NCI-H128 (cell line): Measurements from ENCODE around the gene LCAT.
"Not testable (repeated sequence)": the region's sequence is repeated elsewhere in the genome, so short reads cannot be mapped to it uniquely, and the experiment has no call there.

ENCODE experiments used
- DNase-seq: peaks from one replicate; lab custom pipeline; 2025; ENCODE audit not compliant: unreplicated experiment; lab: John Stamatoyannopoulos, UW

The LCAT gene

GRCh38 chr16:67950335-67950843, 6.5 kb upstream of the LCAT start:
- DNase-seq = no peak

GRCh38 chr16:67949645-67950044, 5.7 kb upstream of the LCAT start:
- no peak for DNase-seq

- no peak for DNase-seq
These were observed 4.1 kb upstream of the LCAT start for GRCh38 chr16:67948015-67948414.

- no peak for DNase-seq
These were observed 3.1 kb upstream of the LCAT start for GRCh38 chr16:67946966-67947558.

- no peak for DNase-seq
These were observed 2.2 kb upstream of the LCAT start for GRCh38 chr16:67946128-67946569.

GRCh38 chr16:67945392-67945933, 1.5 kb upstream of the LCAT start:
- DNase-seq = no peak

GRCh38 chr16:67944690-67945391, 921 bp upstream of the LCAT start:
- no peak for DNase-seq

GRCh38 chr16:67943256-67943618, 683 bp downstream of the LCAT start:
- no peak for DNase-seq

- DNase-seq = no peak
These were observed 1.2 kb downstream of the LCAT start for GRCh38 chr16:67942510-67943255.

GRCh38 chr16:67942200-67942509, 1.8 kb downstream of the LCAT start:
- DNase-seq = no peak

GRCh38 chr16:67941469-67942199, 2.3 kb downstream of the LCAT start:
- DNase-seq = no peak

- no peak for DNase-seq
These were observed 3.4 kb downstream of the LCAT start for GRCh38 chr16:67940446-67941089.

- DNase-seq = no peak
These were observed 4.1 kb downstream of the LCAT start for GRCh38 chr16:67939507-67940445.

GRCh38 chr16:67937713-67938112, 6.2 kb downstream of the LCAT start:
- DNase-seq = not testable (repeated sequence)

- DNase-seq = no peak
These were observed 6.9 kb downstream of the LCAT start for GRCh38 chr16:67936880-67937605.

GRCh38 chr16:67936124-67936879, 7.6 kb downstream of the LCAT start, which contains the start of gene PSMB10:
TSS of gene PSMB10 (minus strand) at chr16:67936850. CDS start at chr16:67936749, 101 bp downstream.
- DNase-seq = no peak

GRCh38 chr16:67935402-67936123, 8.4 kb downstream of the LCAT start:
- DNase-seq = peak; percentile 88

- DNase-seq = no peak
These were observed 8.9 kb downstream of the LCAT start for GRCh38 chr16:67935101-67935401.
